Tibial nerve (tissue), 4 donors: Measurements from ENCODE around the gene NUSAP1. TPM values are rescaled to one million over a fixed set of nuclear protein-coding genes. Genes with fewer than 3 reads are reported as not detected.
"Not testable (repeated sequence)": the region's sequence is repeated elsewhere in the genome, so short reads cannot be mapped to it uniquely, and the experiment has no call there.

Source experiments
- DNase-seq, 2 donors: peaks; one replicate each; pipeline ENCODE4 v3.0.0-alpha.2; 2019; ENCODE audit warnings: low spot score in 2 of 2
- H3K27ac ChIP-seq, 4 donors: fragments of 200-600 bp; sonication (generic) in 3 of 4; one replicate each; pipeline ENCODE4 v1.5.1; 2017 to 2019; ENCODE audit warnings: mild to moderate bottlenecking in 1 of 4
- H3K27me3 ChIP-seq, 2 donors: fragments of 200-600 bp; sonication (generic) in 1 of 2; one replicate each; pipeline versions ENCODE4 v1.5.1 to v1.6.0; 2017 to 2019
- H3K36me3 ChIP-seq, 3 donors: fragments of 200-600 bp; sonication (generic); one replicate each; pipeline ENCODE4 v1.5.1; 2018 to 2019
- H3K4me1 ChIP-seq, 4 donors: fragments of 200-600 bp; sonication (generic) in 3 of 4; one replicate each; pipeline ENCODE4 v1.5.1; 2017 to 2019
- H3K4me3 ChIP-seq, 4 donors: fragments of 200-600 bp; sonication (generic) in 3 of 4; one replicate each; pipeline ENCODE4 v1.5.1; 2017 to 2019; ENCODE audit warnings: mild to moderate bottlenecking in 1 of 4, moderate library complexity in 1 of 4
- H3K9me3 ChIP-seq, 4 donors: fragments of 200-600 bp; sonication (generic) in 3 of 4; one replicate each; pipeline ENCODE4 v1.5.1; 2017 to 2019
- EP300 ChIP-seq, 2 donors: sonication (generic); formaldehyde crosslinking; IDR thresholded peaks; one replicate each; pipeline ENCODE4 v1.6.1; 2017; ENCODE audit warnings: antibody characterized with exemption in 2 of 2, mild to moderate bottlenecking in 1 of 2
- POLR2A ChIP-seq, 2 donors: fragments of 450-650 bp; IDR thresholded peaks; one replicate each; pipeline ENCODE4 v1.6.1; 2017; ENCODE audit warnings: antibody characterized with exemption in 2 of 2, mild to moderate bottlenecking in 2 of 2, moderate library complexity in 2 of 2
- WGBS, 2 donors: methylation state at CpG; one replicate each; pipeline ENCODE4 v1.1.5; 2018; 5-methylcytosine and 5-hydroxymethylcytosine counted together
- total RNA-seq, 4 donors: library from RNA; depleted of rRNA; stranded (reverse); fragments of >200 nt; gene quantifications; one replicate each; pipeline ENCODE4 v1.1.0, GENCODE V29; 2016
- TF ChIP-seq, protein P1 (sequence below), 5 experiments: fragments of 200-600 bp in 3 of 5; fragments of 450-650 bp in 2 of 5; sonication (generic) in 3 of 5; IDR thresholded peaks; one replicate each; pipeline ENCODE4 v1.5.1; 2016 to 2019; ENCODE audit warnings: antibody characterized with exemption in 5 of 5, mild to moderate bottlenecking in 3 of 5, moderate library complexity in 2 of 5

Gene NUSAP1
- total RNA-seq, 4 donors from 2014 or later: 0.39 to 21.0 (median 2.5) TPM

DNA sequence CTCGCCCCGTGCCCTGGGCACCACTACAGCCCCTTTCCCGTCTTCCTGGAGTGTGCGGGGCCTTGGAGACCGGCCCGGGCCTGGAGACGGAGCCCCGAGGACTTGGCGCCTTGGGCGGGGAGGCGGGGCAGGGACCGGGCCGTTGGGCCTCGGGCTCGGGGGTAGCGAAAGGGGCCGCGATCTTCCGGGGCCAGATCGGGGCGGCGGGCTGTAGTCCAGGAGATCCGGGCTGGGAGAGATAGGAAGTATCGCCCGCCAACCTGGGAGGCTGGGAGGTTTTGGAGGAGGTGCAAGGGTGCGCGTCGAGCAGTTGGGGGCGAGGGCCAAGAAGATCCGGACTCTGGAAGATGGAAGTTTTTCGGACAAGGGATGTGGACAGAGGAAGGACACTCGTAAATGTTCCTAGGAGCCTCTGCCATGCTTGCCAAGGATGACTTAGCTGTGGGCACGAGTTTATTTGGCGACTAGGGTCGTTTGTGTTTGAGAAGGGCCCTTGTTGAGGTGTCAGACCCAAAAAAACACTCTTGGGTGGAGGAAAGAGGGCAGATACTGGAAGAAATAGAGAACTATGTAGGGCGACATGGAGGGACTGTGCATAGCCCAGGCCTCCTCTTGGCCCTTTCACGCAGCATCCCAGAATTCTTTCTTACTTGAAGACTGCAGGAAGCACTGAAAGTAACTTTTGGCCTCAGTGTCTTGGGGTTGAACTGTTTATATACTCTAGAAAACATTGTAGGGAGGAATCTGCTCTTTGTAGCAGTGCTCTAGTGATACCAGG lies 84.9 kb downstream of the NUSAP1 start:
- H3K4me1 ChIP-seq: peaks cover 0 to 53% (median 19%) of the 10 kb centered on the region in 4 donors
- peak overlapping the region; percentile 37 to 90 (median 79) for H3K27ac ChIP-seq
- no peak for DNase-seq
- peak overlapping the region; percentile 82 to 100 (median 94) for H3K4me3 ChIP-seq
- TF ChIP-seq POLR2A (IDR thresholded peaks at IDR 0.05): no peak
- TF ChIP-seq EP300 (IDR thresholded peaks at IDR 0.05): no peak
- TF ChIP-seq, protein P1, sequence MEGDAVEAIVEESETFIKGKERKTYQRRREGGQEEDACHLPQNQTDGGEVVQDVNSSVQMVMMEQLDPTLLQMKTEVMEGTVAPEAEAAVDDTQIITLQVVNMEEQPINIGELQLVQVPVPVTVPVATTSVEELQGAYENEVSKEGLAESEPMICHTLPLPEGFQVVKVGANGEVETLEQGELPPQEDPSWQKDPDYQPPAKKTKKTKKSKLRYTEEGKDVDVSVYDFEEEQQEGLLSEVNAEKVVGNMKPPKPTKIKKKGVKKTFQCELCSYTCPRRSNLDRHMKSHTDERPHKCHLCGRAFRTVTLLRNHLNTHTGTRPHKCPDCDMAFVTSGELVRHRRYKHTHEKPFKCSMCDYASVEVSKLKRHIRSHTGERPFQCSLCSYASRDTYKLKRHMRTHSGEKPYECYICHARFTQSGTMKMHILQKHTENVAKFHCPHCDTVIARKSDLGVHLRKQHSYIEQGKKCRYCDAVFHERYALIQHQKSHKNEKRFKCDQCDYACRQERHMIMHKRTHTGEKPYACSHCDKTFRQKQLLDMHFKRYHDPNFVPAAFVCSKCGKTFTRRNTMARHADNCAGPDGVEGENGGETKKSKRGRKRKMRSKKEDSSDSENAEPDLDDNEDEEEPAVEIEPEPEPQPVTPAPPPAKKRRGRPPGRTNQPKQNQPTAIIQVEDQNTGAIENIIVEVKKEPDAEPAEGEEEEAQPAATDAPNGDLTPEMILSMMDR (IDR thresholded peaks at IDR 0.05): no peak
- H3K9me3 ChIP-seq: no peaks in the 10 kb centered on the region
- H3K36me3 ChIP-seq: no peaks in the 10 kb centered on the region
- WGBS, 2 donors: 1% methylated on average over 25 to 34 of the region's 37 CpGs
- H3K27me3 ChIP-seq: no peaks in the 10 kb centered on the region

DNA sequence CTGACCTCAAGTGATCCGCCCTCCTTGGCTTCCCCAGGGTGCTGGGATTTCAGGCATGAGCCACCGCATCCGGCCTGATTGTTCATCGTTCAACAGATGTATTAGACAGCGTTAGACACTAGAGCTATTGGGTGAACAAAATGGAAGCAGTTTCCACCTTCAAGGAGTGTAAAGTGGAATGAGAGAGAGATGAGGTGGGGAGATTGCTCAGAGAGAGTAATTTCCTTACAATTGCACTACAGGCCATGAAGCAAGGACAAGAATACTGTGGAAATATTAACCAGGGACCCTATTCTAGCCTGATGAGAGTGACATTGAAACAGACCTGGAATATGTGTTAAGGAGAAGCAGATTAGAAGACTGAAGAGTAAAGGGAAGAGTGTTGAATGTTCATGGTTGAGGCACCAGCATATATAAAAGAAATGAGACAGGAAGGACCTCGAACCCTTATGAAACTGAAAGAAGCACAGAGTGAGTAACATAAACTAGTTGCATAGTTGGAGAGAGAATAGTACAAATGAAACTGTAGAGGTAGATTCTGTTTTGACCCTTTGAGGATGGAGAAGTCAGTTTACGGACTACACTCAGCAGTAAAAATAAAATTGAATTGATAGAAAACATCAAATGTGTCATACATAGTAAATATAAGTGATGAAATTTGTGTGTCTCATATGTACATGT lies 91.4 kb downstream of the NUSAP1 start:
- TF ChIP-seq POLR2A (IDR thresholded peaks at IDR 0.05) (no peak), EP300 (IDR thresholded peaks at IDR 0.05) (no peak)
- TF ChIP-seq, protein P1 (IDR thresholded peaks at IDR 0.05): no peak
- Histone ChIP-seq H3K36me3 (no peaks in the 10 kb centered on the region), H3K4me1 (peaks cover 0 to 23% (median 0%) of the 10 kb centered on the region in 4 donors), H3K9me3 (no peaks in the 10 kb centered on the region), H3K4me3 (no peak overlapping the region), H3K27me3 (no peaks in the 10 kb centered on the region), H3K27ac (no peak overlapping the region)
- no peak for DNase-seq
- 92 to 95% methylated on average over 7 of the region's 7 CpGs for WGBS, 2 donors

DNA sequence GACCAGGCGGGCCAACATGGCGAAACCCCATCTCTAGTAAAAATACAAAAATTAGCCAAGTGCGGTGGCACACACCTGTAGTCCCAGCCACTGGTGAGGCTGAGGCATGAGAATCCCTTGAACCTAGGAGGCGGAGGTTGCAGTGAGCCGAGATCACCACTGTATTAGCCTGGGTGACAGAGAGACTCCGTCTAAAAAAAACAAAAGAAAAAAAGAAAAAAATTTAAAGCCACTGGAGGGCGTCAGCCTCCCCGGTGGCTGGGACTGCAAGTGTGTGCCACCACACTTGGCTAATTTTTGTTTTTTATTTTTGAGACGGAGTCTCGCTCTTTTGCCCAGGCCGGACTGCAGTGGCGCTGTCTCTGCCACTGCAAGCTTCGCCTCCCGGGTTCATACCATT lies 92.1 kb downstream of the NUSAP1 start:
- WGBS, 2 donors: 93 to 98% methylated on average over 14 of the region's 14 CpGs
- no peak overlapping the region for H3K4me3 ChIP-seq
- no peaks in the 10 kb centered on the region for H3K27me3 ChIP-seq
- no peak overlapping the region for H3K27ac ChIP-seq
- H3K9me3 ChIP-seq: no peaks in the 10 kb centered on the region
- TF ChIP-seq, protein P1 (IDR thresholded peaks at IDR 0.05): no peak
- TF ChIP-seq POLR2A (IDR thresholded peaks at IDR 0.05): no peak
- no peak for TF ChIP-seq EP300 (IDR thresholded peaks at IDR 0.05)
- peaks cover 0 to 16% (median 0%) of the 10 kb centered on the region in 4 donors for H3K4me1 ChIP-seq
- no peak for DNase-seq
- H3K36me3 ChIP-seq: no peaks in the 10 kb centered on the region

DNA sequence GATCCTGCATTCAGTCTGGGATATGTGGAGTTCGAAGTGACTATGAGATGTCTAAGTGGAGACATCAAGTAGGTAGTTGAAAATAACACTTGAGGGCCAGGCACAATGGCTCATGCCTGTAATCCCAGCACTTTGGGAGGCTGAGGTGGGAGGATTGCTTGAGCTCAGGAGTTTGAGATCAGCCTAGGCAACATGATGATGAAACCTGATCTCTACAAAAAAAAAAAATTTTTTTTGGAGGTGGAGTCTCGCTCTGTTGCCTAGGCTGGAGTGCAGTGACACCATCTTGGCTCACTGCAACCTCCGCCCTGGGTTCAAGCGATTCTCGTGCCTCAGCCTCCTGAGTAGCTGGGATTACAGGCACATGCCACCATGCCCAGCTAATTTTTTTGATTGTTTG lies 93.2 kb downstream of the NUSAP1 start:
- 90 to 96% methylated on average over 5 of the region's 5 CpGs for WGBS, 2 donors

DNA sequence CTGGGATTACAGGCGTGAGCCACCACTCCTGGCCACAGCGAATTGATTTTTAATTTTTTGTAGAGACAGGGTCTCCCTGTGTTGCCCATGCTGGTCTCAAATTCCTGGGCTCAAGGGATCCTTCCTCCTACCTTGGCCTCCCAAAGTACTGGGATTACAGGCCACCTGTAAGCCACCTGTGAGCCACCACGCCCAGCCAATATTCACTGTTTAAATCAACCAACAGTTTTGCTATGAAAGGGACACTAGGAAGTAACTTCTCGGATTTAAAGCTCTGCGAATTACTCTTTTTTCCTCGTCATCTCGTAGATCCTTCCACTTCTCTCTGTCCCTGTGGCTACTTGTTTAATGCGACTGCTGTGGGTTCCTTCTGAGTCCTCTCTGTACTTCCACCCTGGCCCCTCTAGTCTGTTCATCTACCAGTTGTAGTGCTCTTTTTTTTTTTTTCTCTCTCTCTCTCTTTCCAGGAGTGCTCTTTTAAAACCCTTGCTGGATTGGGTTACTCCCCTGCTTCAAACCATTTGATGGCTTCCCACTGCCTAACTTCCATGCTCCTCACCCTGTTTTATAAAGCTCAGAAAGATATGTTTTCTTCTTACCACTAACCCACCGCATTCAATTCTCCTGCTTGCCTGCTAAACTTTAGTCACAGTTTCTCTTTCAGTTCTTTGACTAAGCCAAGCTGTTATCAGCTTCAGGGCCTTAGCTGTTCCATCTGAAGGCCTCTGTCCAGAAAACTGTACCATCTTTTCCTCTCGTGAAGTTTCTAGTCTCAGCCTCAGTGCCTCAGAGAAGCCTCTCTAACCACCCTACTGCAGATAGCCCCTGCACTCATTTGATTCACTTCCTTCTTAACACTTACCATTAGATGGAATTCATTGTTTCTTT lies 96.6 kb downstream of the NUSAP1 start:
- Histone ChIP-seq H3K36me3 (peaks cover 0 to 12% (median 0%) of the 10 kb centered on the region in 3 donors), H3K27ac (no peak overlapping the region), H3K4me3 (no peak overlapping the region), H3K9me3 (no peaks in the 10 kb centered on the region), H3K4me1 (no peaks in the 10 kb centered on the region), H3K27me3 (no peaks in the 10 kb centered on the region)
- TF ChIP-seq EP300 (IDR thresholded peaks at IDR 0.05) (no peak), POLR2A (IDR thresholded peaks at IDR 0.05) (no peak)
- TF ChIP-seq, protein P1 (IDR thresholded peaks at IDR 0.05): no peak
- WGBS, 2 donors: 90 to 91% methylated on average over 10 of the region's 10 CpGs
- DNase-seq: no peak

More for the DNA sequence above, 93.2 kb downstream of the NUSAP1 start:
- not testable (repeated sequence) for DNase-seq, H3K27ac ChIP-seq, H3K4me1 ChIP-seq, H3K4me3 ChIP-seq, H3K9me3 ChIP-seq, H3K27me3 ChIP-seq, H3K36me3 ChIP-seq
